Spleen (tissue), 11 donors: ENCODE data around the gene EYS. TPM values are rescaled to one million over a fixed set of nuclear protein-coding genes. Genes with fewer than 3 reads are reported as not detected.

ENCODE experiments used
- DNase-seq: peaks from one replicate; pipeline ENCODE4 v3.0.0-alpha.2; 2020
- H3K27ac ChIP-seq, 8 donors: fragments of 200-600 bp; sonication (generic) in 7 of 8; 1 replicate in 4 of 8; 2 replicates in 4 of 8; pipeline versions ENCODE4 v1.5.0 to v1.8.0; 2016 to 2021; ENCODE audit warnings: inconsistent platforms in 4 of 8, mild to moderate bottlenecking in 4 of 8, moderate library complexity in 1 of 8
- H3K27me3 ChIP-seq, 7 donors: fragments of 200-600 bp; sonication (generic) in 6 of 7; replicated peaks in 1 of 7; 1 replicate in 4 of 7; 2 replicates in 3 of 7; pipeline versions ENCODE4 v1.5.0 to v1.8.0; 2016 to 2021; ENCODE audit warnings: inconsistent platforms in 3 of 7, mild to moderate bottlenecking in 1 of 7
- H3K36me3 ChIP-seq, 6 donors: fragments of 200-600 bp; sonication (generic) in 5 of 6; 1 replicate in 4 of 6; 2 replicates in 2 of 6; pipeline versions ENCODE4 v1.5.0 to v1.8.0; 2016 to 2021; ENCODE audit warnings: inconsistent platforms in 2 of 6
- H3K4me1 ChIP-seq, 6 donors: fragments of 200-600 bp; sonication (generic) in 5 of 6; 1 replicate in 3 of 6; 2 replicates in 3 of 6; pipeline versions ENCODE4 v1.5.0 to v1.8.0; 2016 to 2021; ENCODE audit warnings: inconsistent platforms in 3 of 6
- H3K4me3 ChIP-seq, 8 donors: fragments of 200-600 bp; sonication (generic) in 7 of 8; 1 replicate in 4 of 8; 2 replicates in 4 of 8; pipeline versions ENCODE4 v1.5.0 to v1.8.0; 2016 to 2021; ENCODE audit warnings: inconsistent platforms in 4 of 8, mild to moderate bottlenecking in 4 of 8, moderate library complexity in 2 of 8
- H3K9me3 ChIP-seq, 8 donors: fragments of 200-600 bp; sonication (generic) in 7 of 8; 1 replicate in 4 of 8; 2 replicates in 4 of 8; pipeline versions ENCODE4 v1.5.0 to v1.8.0; 2016 to 2021; ENCODE audit warnings: inconsistent platforms in 4 of 8
- POLR2A ChIP-seq, 3 donors: fragments of 450-650 bp; IDR thresholded peaks; one replicate each; pipeline ENCODE4 v1.5.1; 2017; ENCODE audit warnings: antibody characterized with exemption in 3 of 3, mild to moderate bottlenecking in 1 of 3
- POLR2AphosphoS5 ChIP-seq, 3 donors: sonication (generic); formaldehyde crosslinking; IDR thresholded peaks; one replicate each; pipeline ENCODE4 v1.5.1; 2017; ENCODE audit warnings: antibody characterized with exemption in 3 of 3
- WGBS, 5 donors: extraction: QIAGEN DNeasy Blood & Tissue Kit in 3 of 5; methylation state at CpG; one replicate each; pipeline versions ENCODE4 v1.1.5 to v1.1.7; 2013 to 2018; 5-methylcytosine and 5-hydroxymethylcytosine counted together
- intact Hi-C: fragments of 100-400 bp; cut with DNase I; formaldehyde crosslinking; loops from one replicate; pipeline ENCODE4 v1.15.0; 2023; ENCODE audit warnings: low total_unique reads
- polyA plus RNA-seq, 3 donors: library from polyadenylated mRNA; stranded (reverse); fragments of 200-250 nt; gene quantifications; one replicate each; pipeline ENCODE4 v1.2.1, GENCODE V29; 2013
- total RNA-seq, 7 donors: library from RNA; depleted of rRNA in 3 of 7; stranded (reverse); fragments of >200 nt in 3 of 7; fragmentation: NEBNext Ultra II Directional in 4 of 7; extraction: Animal tissue kit (Norgen Biotek cat#: 25700) in 4 of 7; gene quantifications; one replicate each; pipeline versions ENCODE4 v1.1.0 to v1.2.1, GENCODE V29; 2016 to 2021
- TF ChIP-seq, protein P1 (sequence below), 11 experiments: fragments of 200-600 bp in 7 of 11; fragments of 450-650 bp in 4 of 11; sonication (generic) in 4 of 11; IDR thresholded peaks in 8 of 11; conservative IDR thresholded peaks in 3 of 11; 1 replicate in 7 of 11; 2 replicates in 4 of 11; pipeline versions ENCODE4 v1.4.0 to v1.8.0; 2016 to 2021; ENCODE audit warnings: antibody characterized with exemption in 11 of 11, inconsistent platforms in 4 of 11, mild to moderate bottlenecking in 1 of 11
- donor health status: healthy with polysubstance abuse.
- donor health status: DM: no; HTN: no; CAD: no; lungs with moderate emphysema.
- donor health status: DM: no; HTN: no; CAD: no.
- donor health status: Bipolar disorder and iron deficiency.
- donor health status: healthy.
- donor health status: DM: no; HTN: no; CAD: no.
- donor health status: DM: yes; HTN: yes; CAD: no.

The EYS gene
- total and polyA plus RNA-seq, 10 donors, result under 0.01 to 0.72 (median 0.28) TPM; not detected in 5

DNA sequence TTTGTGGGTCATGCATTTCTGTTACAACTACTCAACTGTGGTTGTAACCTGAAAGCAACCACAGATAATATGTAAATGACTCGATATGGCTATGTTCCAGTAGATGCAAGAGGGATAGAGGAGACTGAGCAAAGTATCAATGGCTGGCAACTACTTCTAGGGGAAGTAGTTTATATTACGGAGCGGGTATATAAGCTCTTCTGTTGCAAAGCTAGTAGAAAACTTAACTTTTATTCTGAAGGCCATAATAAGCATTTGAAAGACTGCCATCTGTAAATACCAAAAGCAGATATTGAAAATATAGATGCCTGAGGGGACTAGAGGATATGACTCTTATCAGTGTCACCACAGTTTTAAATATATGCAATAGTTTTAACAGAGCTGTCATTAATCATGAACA, 1416.2 kb downstream of the EYS start:
- DNase-seq, result no peak
- Histone ChIP-seq H3K4me3 (no peak overlapping the region), H3K36me3 (no peaks in the 10 kb centered on the region), H3K4me1 (no peaks in the 10 kb centered on the region), H3K27ac (no peak overlapping the region), H3K9me3 (peaks cover 0 to 13% (median 0%) of the 10 kb centered on the region in 8 donors), H3K27me3 (no peaks in the 10 kb centered on the region)
- 57 to 88% (median 63%) methylated on average over 3 of the region's 3 CpGs for WGBS, 5 donors
- no peak for TF ChIP-seq POLR2AphosphoS5 (IDR thresholded peaks at IDR 0.05)
- TF ChIP-seq, protein P1, sequence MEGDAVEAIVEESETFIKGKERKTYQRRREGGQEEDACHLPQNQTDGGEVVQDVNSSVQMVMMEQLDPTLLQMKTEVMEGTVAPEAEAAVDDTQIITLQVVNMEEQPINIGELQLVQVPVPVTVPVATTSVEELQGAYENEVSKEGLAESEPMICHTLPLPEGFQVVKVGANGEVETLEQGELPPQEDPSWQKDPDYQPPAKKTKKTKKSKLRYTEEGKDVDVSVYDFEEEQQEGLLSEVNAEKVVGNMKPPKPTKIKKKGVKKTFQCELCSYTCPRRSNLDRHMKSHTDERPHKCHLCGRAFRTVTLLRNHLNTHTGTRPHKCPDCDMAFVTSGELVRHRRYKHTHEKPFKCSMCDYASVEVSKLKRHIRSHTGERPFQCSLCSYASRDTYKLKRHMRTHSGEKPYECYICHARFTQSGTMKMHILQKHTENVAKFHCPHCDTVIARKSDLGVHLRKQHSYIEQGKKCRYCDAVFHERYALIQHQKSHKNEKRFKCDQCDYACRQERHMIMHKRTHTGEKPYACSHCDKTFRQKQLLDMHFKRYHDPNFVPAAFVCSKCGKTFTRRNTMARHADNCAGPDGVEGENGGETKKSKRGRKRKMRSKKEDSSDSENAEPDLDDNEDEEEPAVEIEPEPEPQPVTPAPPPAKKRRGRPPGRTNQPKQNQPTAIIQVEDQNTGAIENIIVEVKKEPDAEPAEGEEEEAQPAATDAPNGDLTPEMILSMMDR (IDR thresholded peaks at IDR 0.05 in 8 of 11, conservative IDR thresholded peaks at IDR 0.05 in 3 of 11), result no peak
- TF ChIP-seq POLR2A (IDR thresholded peaks at IDR 0.05), result no peak
- intact Hi-C loops, result no loop called here

DNA sequence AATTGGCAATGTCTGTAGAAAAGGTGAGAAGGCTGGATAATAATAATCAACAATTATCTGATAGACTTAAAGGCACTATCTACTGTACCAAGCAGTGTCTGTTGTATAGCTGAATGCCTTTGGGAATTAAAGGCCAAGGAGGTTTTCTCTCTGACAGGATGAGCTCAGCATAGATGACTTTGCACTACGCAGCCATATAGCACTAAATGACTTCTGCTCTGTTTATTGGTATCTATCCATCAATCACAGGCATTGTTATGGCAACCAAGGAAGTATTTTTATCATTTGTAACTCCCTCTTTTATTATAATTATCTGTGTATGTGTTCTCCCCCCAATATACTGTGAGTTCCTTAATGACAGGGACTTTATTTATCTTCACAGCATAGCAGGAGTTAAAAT, 1417.1 kb downstream of the EYS start:
- intact Hi-C loops, result no loop called here
- 76 to 90% (median 81%) methylated on average over 1 of the region's 1 CpG for WGBS, 5 donors
- Histone ChIP-seq H3K36me3 (no peaks in the 10 kb centered on the region), H3K4me3 (no peak overlapping the region), H3K9me3 (peaks cover 0 to 6% (median 0%) of the 10 kb centered on the region in 8 donors), H3K27me3 (no peaks in the 10 kb centered on the region), H3K4me1 (no peaks in the 10 kb centered on the region), H3K27ac (no peak overlapping the region)
- DNase-seq, result no peak
- no peak for TF ChIP-seq POLR2AphosphoS5 (IDR thresholded peaks at IDR 0.05)
- TF ChIP-seq, protein P1 (IDR thresholded peaks at IDR 0.05 in 8 of 11, conservative IDR thresholded peaks at IDR 0.05 in 3 of 11), result no peak
- no peak for TF ChIP-seq POLR2A (IDR thresholded peaks at IDR 0.05)

DNA sequence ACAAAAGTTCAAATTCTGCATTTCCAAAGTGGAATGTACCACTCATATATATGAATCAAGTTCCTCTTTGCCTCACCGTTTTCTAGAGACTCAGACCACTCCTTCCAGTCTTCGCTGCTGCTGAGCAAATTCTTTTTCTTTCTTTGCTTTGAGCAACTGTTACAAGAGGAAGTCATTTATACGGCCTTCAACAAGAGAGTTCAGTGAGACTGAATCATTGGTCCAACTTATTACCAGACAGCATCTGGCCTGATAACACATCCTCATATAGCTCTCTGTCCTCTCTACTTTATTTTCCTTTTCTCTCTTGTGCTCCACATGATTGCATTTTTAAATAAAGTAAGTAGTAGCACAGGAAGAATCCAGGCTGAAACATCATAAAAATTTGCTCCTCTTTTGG, 1418.7 kb downstream of the EYS start:
- Histone ChIP-seq H3K36me3 (no peaks in the 10 kb centered on the region), H3K4me3 (no peak overlapping the region), H3K27ac (no peak overlapping the region), H3K9me3 (peaks cover 0 to 7% (median 0%) of the 10 kb centered on the region in 8 donors), H3K27me3 (no peaks in the 10 kb centered on the region), H3K4me1 (no peaks in the 10 kb centered on the region)
- WGBS, 5 donors, result 19 to 24% (median 20%) methylated on average over 3 of the region's 3 CpGs
- TF ChIP-seq, protein P1 (IDR thresholded peaks at IDR 0.05 in 8 of 11, conservative IDR thresholded peaks at IDR 0.05 in 3 of 11), result no peak
- TF ChIP-seq POLR2AphosphoS5 (IDR thresholded peaks at IDR 0.05) (no peak), POLR2A (IDR thresholded peaks at IDR 0.05) (no peak)
- no peak for DNase-seq
- intact Hi-C loops, result no loop called here

DNA sequence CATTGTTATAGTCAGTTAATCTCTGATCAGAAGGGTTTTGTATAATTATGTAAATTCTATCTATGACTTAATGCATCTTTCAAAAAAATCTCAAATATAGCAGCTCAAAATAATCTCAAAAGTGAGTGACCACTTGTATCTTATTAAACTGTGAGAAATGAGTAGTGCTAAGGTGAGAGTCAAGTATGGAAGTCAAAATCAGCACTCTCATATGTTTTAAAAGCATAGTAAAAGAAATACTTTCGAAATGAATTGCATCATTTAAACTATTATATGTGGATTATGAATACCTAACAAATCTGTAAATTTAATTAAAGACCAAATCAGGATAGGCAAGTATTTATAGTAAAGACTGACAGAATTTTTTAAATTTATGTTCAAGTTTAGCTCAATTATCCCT, 1425.9 kb downstream of the EYS start:
- no peak for DNase-seq
- Histone ChIP-seq H3K4me3 (no peak overlapping the region), H3K27ac (no peak overlapping the region), H3K4me1 (no peaks in the 10 kb centered on the region), H3K27me3 (no peaks in the 10 kb centered on the region), H3K36me3 (no peaks in the 10 kb centered on the region), H3K9me3 (peaks cover 0 to 7% (median 0%) of the 10 kb centered on the region in 8 donors)
- TF ChIP-seq POLR2AphosphoS5 (IDR thresholded peaks at IDR 0.05) (no peak), POLR2A (IDR thresholded peaks at IDR 0.05) (no peak)
- TF ChIP-seq, protein P1 (IDR thresholded peaks at IDR 0.05 in 8 of 11, conservative IDR thresholded peaks at IDR 0.05 in 3 of 11), result no peak
- 59 to 80% (median 64%) methylated on average over 1 of the region's 1 CpG for WGBS, 5 donors
- intact Hi-C loops, result no loop called here
